A673 (cell line): ENCODE measurements around the gene ATP6AP1. TPM values are rescaled to one million over a fixed set of nuclear protein-coding genes. Genes with fewer than 3 reads are reported as not detected.

ENCODE experiments used
- BruUV-seq: library from RNA; stranded (reverse); fragments of 400-500 nt; replicated peaks from 2 replicates; lab custom pipeline; 2021; lab: Mats Ljungman, UMichigan
- CTCF ChIA-PET: fragments of 300-600 bp; sonication (Branson Sonifier 250); formaldehyde crosslinking; loops from one replicate; lab custom pipeline; 2022; ENCODE audit warnings: antibody characterized with exemption; lab: Charles Lee
- POLR2A ChIA-PET: fragments of 300-600 bp; sonication (Branson Sonifier 250); formaldehyde crosslinking; loops from one replicate; lab custom pipeline; 2022; ENCODE audit warnings: antibody characterized with exemption; ENCODE audit not compliant: low non-redundant PET; lab: Charles Lee
- DNase-seq: peaks from one replicate; pipeline ENCODE4 v3.0.0-alpha.2; 2015; ENCODE audit warnings: low spot score
- H3K27ac ChIP-seq: fragments of 200-600 bp; sonication (generic); 2 replicates; pipeline ENCODE4 v1.5.1; 2016; ENCODE audit warnings: mixed run types, low read depth, mild to moderate bottlenecking, mixed read lengths, antibody characterized with exemption, low read length; ENCODE audit not compliant: poor library complexity, severe bottlenecking
- H3K27me3 ChIP-seq: fragments of 200-600 bp; sonication (generic); replicated peaks from 2 replicates; pipeline ENCODE4 v1.6.1; 2017; ENCODE audit warnings: mixed run types, low read depth, mild to moderate bottlenecking, mixed read lengths, antibody characterized with exemption, low read length; ENCODE audit not compliant: insufficient read depth, poor library complexity
- H3K36me3 ChIP-seq: fragments of 200-600 bp; sonication (generic); 2 replicates; pipeline ENCODE4 v1.6.1; 2016; ENCODE audit warnings: mixed run types, mild to moderate bottlenecking, mixed read lengths, antibody characterized with exemption, low read length; ENCODE audit not compliant: insufficient read depth, poor library complexity, severe bottlenecking
- H3K4me1 ChIP-seq: fragments of 200-600 bp; sonication (generic); 2 replicates; pipeline ENCODE4 v1.6.1; 2017; ENCODE audit warnings: mixed run types, mild to moderate bottlenecking, mixed read lengths, antibody characterized with exemption, low read length; ENCODE audit not compliant: insufficient read depth, poor library complexity, severe bottlenecking
- H3K4me3 ChIP-seq: fragments of 200-600 bp; sonication (generic); 2 replicates; pipeline ENCODE4 v1.5.1; 2016; ENCODE audit warnings: low read depth, mixed run types, mild to moderate bottlenecking, mixed read lengths, low read length; ENCODE audit not compliant: poor library complexity, severe bottlenecking
- H3K9me3 ChIP-seq: fragments of 200-600 bp; sonication (generic); 2 replicates; pipeline ENCODE4 v1.6.1; 2016; ENCODE audit warnings: mixed run types, low read depth, mild to moderate bottlenecking, mixed read lengths, antibody characterized with exemption, low read length; ENCODE audit not compliant: poor library complexity, severe bottlenecking
- EZH2 ChIP-seq: fragments of 200-600 bp; sonication (generic); IDR thresholded peaks from 2 replicates; pipeline ENCODE4 v1.6.1; 2017; ENCODE audit warnings: borderline replicate concordance, low read depth, mild to moderate bottlenecking, mixed read lengths, antibody characterized with exemption, low read length; ENCODE audit not compliant: poor library complexity, severe bottlenecking
- intact Hi-C: fragments of 100-400 bp; cut with micrococcal nuclease; formaldehyde crosslinking; loops from one replicate; pipeline ENCODE4 v1.10.0; 2022; ENCODE audit not compliant: unreplicated experiment
- total RNA-seq: library from RNA; stranded (reverse); gene quantifications from 2 replicates; pipeline ENCODE4 v1.2.3, GENCODE V29; 2021
- TF ChIP-seq, protein P1 (sequence below): fragments of 300-800, 200-600 bp; sonication (generic); conservative IDR thresholded peaks from 2 replicates; pipeline ENCODE4 v1.5.1; 2017; ENCODE audit warnings: low read depth, mild to moderate bottlenecking, antibody characterized with exemption, low read length, moderate library complexity, mixed read lengths

The ATP6AP1 gene
- total RNA-seq, 1 experiment from 2014 or later: 77.1 TPM

DNA sequence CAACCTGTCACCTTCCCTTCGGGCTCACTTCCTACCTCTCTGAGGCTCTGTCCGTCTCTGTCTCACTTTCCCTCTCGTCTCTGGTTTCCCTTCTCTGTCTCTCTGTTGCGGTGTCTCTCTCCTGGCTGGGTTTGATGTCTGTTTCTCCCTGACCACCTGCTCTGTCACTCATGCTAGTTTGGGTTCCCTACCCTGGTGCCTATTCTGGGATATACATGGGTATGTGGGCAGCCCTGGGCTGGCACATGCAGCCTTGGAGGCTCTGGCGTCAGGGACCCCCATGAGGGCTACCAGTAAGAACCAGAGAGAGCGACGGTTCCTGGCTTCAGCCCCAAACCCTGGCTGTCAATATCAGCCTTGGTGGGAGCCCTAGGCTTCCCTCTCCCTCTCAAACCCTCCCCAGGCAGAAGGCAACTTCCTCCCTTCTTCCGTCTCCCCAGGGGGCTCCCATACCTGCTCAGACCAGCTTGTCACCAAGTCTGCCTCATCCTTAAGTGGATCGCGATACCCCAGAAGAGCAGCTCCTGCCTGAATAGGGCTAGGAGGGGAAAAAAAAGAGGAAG, 19.7 kb upstream of the ATP6AP1 start:
- ChIA-PET CTCF (no interaction called here), POLR2A (no interaction called here)
- Histone ChIP-seq H3K27me3 (no peaks in the 10 kb centered on the region), H3K4me1 (no peaks in the 10 kb centered on the region), H3K36me3 (no peaks in the 10 kb centered on the region), H3K4me3 (no peak overlapping the region), H3K27ac (no peak overlapping the region), H3K9me3 (no peaks in the 10 kb centered on the region)
- no peak for DNase-seq
- TF ChIP-seq, protein P1, sequence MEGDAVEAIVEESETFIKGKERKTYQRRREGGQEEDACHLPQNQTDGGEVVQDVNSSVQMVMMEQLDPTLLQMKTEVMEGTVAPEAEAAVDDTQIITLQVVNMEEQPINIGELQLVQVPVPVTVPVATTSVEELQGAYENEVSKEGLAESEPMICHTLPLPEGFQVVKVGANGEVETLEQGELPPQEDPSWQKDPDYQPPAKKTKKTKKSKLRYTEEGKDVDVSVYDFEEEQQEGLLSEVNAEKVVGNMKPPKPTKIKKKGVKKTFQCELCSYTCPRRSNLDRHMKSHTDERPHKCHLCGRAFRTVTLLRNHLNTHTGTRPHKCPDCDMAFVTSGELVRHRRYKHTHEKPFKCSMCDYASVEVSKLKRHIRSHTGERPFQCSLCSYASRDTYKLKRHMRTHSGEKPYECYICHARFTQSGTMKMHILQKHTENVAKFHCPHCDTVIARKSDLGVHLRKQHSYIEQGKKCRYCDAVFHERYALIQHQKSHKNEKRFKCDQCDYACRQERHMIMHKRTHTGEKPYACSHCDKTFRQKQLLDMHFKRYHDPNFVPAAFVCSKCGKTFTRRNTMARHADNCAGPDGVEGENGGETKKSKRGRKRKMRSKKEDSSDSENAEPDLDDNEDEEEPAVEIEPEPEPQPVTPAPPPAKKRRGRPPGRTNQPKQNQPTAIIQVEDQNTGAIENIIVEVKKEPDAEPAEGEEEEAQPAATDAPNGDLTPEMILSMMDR: no peak
- no peak for TF ChIP-seq EZH2
- BruUV-seq: no TSS peak
- intact Hi-C loops: no loop called here

DNA sequence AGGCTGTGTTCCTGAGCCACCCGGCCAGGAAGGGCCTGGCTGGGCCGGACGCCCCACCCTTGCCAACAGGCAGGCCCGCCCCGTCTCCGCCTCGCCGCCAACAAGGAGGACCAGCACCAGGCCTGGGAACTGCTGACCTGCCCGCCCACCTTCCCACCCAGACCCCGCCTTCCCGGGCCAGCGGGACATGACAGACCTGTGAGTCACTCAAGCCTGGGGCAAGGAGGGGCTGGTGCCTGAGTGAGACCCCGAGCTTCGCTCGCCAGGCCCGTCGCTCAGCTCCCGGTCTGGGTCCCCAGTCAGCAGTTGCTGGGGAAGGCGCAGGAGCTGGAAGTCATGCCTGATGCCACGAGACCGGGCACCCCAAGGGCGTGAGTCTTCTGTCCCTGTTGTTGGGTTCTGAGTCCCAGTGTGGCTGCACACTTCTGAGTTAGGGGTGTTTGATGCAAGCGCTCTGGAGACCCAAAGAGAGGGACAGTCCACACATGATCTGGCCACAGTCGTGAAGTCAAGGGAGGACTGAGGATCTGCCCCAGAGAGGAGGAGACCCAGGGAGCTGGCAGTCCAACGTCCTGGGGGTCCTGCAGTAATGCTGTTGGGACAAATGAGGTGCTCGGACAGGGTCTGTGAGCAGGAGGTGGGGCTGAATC, 19.1 kb upstream of the ATP6AP1 start, which contains the start of gene DNASE1L1:
TSS of gene DNASE1L1 (minus strand) at position 33 of the 650 bp plus-strand sequence. CDS start 3,686 bp downstream, outside the sequence.
- Histone ChIP-seq H3K4me3 (no peak within 1 kb of the TSS), H3K4me1 (no peaks in the 10 kb centered on the region), H3K27ac (no peak within 1 kb of the TSS), H3K27me3 (no peaks in the 10 kb centered on the region), H3K9me3 (no peaks in the 10 kb centered on the region), H3K36me3 (no peaks in the 10 kb centered on the region)
- BruUV-seq: no TSS peak
- intact Hi-C loops: no loop called here
- ChIA-PET CTCF (no interaction called here), POLR2A (no interaction called here)
- no peak for DNase-seq
- no peak for TF ChIP-seq EZH2
- TF ChIP-seq, protein P1: no peak

DNA sequence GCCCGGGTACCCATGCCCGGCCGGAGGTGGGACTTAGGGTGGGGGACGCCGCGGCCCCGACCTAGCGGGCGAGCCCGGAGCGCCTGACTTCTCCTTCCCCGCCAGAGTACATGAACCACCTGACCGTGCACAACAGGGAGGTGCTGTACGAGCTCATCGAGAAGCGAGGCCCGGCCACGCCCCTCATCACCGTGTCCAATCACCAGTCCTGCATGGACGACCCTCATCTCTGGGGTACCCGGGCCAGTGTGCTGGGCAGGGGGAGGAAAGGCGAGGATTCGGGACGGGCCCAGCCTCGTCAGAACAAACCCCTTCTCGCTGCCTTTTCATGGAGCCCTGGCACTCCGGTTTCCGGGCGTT, 16.5 kb upstream of the ATP6AP1 start:
- H3K27me3 ChIP-seq: no peaks in the 10 kb centered on the region
- intact Hi-C loops: no loop called here
- peak overlapping the region; percentile 74 for H3K27ac ChIP-seq
- H3K36me3 ChIP-seq: no peaks in the 10 kb centered on the region
- H3K4me3 ChIP-seq: peak overlapping the region; percentile 79
- H3K9me3 ChIP-seq: no peaks in the 10 kb centered on the region
- peak; percentile 48 for DNase-seq
- TF ChIP-seq, protein P1: no peak
- no peak for TF ChIP-seq EZH2
- BruUV-seq: no TSS peak
- POLR2A ChIA-PET: no interaction called here
- H3K4me1 ChIP-seq: no peaks in the 10 kb centered on the region
- CTCF ChIA-PET: no interaction called here
